HepG2 (cell line): ENCODE data around the gene MISP3. TPM values are rescaled to one million over a fixed set of nuclear protein-coding genes. Genes with fewer than 3 reads are reported as not detected.
A peak's percentile ranks its signal among the peaks of the same experiment; 100 is the strongest.

Experiments
- DMTF1 ChIP-seq: sonication (generic); formaldehyde crosslinking; IDR thresholded peaks from 2 replicates; pipeline ENCODE4 v1.4.0; 2020; ENCODE audit warnings: mild to moderate bottlenecking, missing genetic modification reagents
- ESRRA ChIP-seq: sonication (generic); formaldehyde crosslinking; IDR thresholded peaks from 2 replicates; pipeline ENCODE4 v1.5.1; 2020; ENCODE audit warnings: mild to moderate bottlenecking, low read depth, missing genetic modification reagents
- GABPB1 ChIP-seq: IDR thresholded peaks from 2 replicates; pipeline ENCODE4 v1.6.1; 2016; ENCODE audit warnings: mild to moderate bottlenecking, missing genetic modification reagents, moderate library complexity, missing compliant biosample characterization
- GLMP ChIP-seq: sonication (generic); formaldehyde crosslinking; IDR thresholded peaks from 2 replicates; pipeline ENCODE4 v1.9.0; 2021; ENCODE audit warnings: missing genetic modification reagents, mild to moderate bottlenecking, borderline replicate concordance
- GTF3A ChIP-seq: sonication (generic); formaldehyde crosslinking; conservative IDR thresholded peaks from 2 replicates; pipeline ENCODE4 v1.4.0; 2020; ENCODE audit warnings: mild to moderate bottlenecking, missing genetic modification reagents
- MED1 ChIP-seq: sonication (generic); formaldehyde crosslinking; IDR thresholded peaks from 2 replicates; pipeline ENCODE4 v1.4.0; 2020; ENCODE audit warnings: missing genetic modification reagents
- MEF2D ChIP-seq: sonication (generic); formaldehyde crosslinking; IDR thresholded peaks from 2 replicates; pipeline ENCODE4 v1.5.1; 2020; ENCODE audit warnings: mild to moderate bottlenecking, missing genetic modification reagents
- MEIS1 ChIP-seq: sonication (generic); formaldehyde crosslinking; IDR thresholded peaks from 2 replicates; pipeline ENCODE4 v1.9.0; 2021; ENCODE audit warnings: mild to moderate bottlenecking, missing genetic modification reagents, moderate library complexity, borderline replicate concordance
- NFE2L2 ChIP-seq: fragments of 150-350 bp; IDR thresholded peaks from 2 replicates; pipeline ENCODE4 v1.6.1; 2014; ENCODE audit warnings: low read length
- PATZ1 ChIP-seq: sonication (generic); formaldehyde crosslinking; IDR thresholded peaks from 2 replicates; pipeline ENCODE4 v1.4.0; 2020; ENCODE audit warnings: missing genetic modification reagents
- PHF21A ChIP-seq: sonication (generic); formaldehyde crosslinking; IDR thresholded peaks from 2 replicates; pipeline ENCODE4 v1.5.0; 2020; ENCODE audit warnings: mild to moderate bottlenecking, missing genetic modification reagents
- PITX1 ChIP-seq: sonication (generic); formaldehyde crosslinking; IDR thresholded peaks from 2 replicates; pipeline ENCODE4 v1.5.1; 2020; ENCODE audit warnings: mild to moderate bottlenecking, missing genetic modification reagents
- PRPF4 ChIP-seq: fragments of 200-400 bp; formaldehyde crosslinking; IDR thresholded peaks from 2 replicates; pipeline ENCODE4 v1.6.1; 2016; ENCODE audit warnings: low read length, low read depth; ENCODE audit not compliant: poor library complexity, severe bottlenecking
- RARA ChIP-seq: IDR thresholded peaks from 2 replicates; pipeline ENCODE4 v1.6.1; 2016; ENCODE audit warnings: missing genetic modification reagents, missing compliant biosample characterization
- RELA ChIP-seq: sonication (generic); formaldehyde crosslinking; IDR thresholded peaks from 2 replicates; pipeline ENCODE4 v1.4.0; 2020; ENCODE audit warnings: missing genetic modification reagents
- TBX2 ChIP-seq: sonication (generic); formaldehyde crosslinking; IDR thresholded peaks from 2 replicates; pipeline ENCODE4 v1.5.0; 2020; ENCODE audit warnings: missing genetic modification reagents, mild to moderate bottlenecking, borderline replicate concordance
- ZBTB38 ChIP-seq: sonication (generic); formaldehyde crosslinking; IDR thresholded peaks from 2 replicates; pipeline ENCODE4 v1.5.1; 2020; ENCODE audit warnings: mild to moderate bottlenecking, missing genetic modification reagents
- ZBTB46 ChIP-seq: sonication (generic); formaldehyde crosslinking; IDR thresholded peaks from 2 replicates; pipeline ENCODE4 v1.4.0; 2020; ENCODE audit warnings: mild to moderate bottlenecking, missing genetic modification reagents, borderline replicate concordance
- ZMAT3 ChIP-seq: sonication (generic); formaldehyde crosslinking; conservative IDR thresholded peaks from 2 replicates; pipeline ENCODE4 v1.7.0; 2021; ENCODE audit warnings: missing genetic modification reagents
- ZNF605 ChIP-seq: sonication (generic); formaldehyde crosslinking; IDR thresholded peaks from 2 replicates; pipeline ENCODE4 v1.8.0; 2022; ENCODE audit warnings: mild to moderate bottlenecking, missing genetic modification reagents
- polyA plus RNA-seq, 8 experiments: library from polyadenylated mRNA; depleted of rRNA in 3 of 8; stranded (reverse) in 7 of 8; unstranded in 1 of 8; fragments of >200 nt; fragmentation: Illumina TruSeq in 4 of 8; extraction: Trizol in 4 of 8; gene quantifications; 2 replicates each; pipeline versions ENCODE4 v1.2.1 to v1.2.3, GENCODE V29; 2011 to 2016; ENCODE audit warnings: low read depth in 4 of 8, missing spikeins in 1 of 8, mixed read lengths in 1 of 8; ENCODE audit not compliant: insufficient read depth in 1 of 8
- total RNA-seq, 5 experiments: library from RNA; depleted of rRNA; stranded (reverse); fragments of >200 nt; fragmentation: Illumina TruSeq; extraction: Trizol; gene quantifications; 2 replicates each; pipeline ENCODE4 v1.2.3, GENCODE V29; 2016; ENCODE audit warnings: low read depth in 1 of 5

The MISP3 gene
- total and polyA plus RNA-seq, 2 of the 13 experiments (the other 11 are each of a cell fraction or from before 2014, with no cell fraction given) = 2.5 to 5.4 TPM

GRCh38 chr19:14112809-14113385, 40.3 kb downstream of the MISP3 start (continued):
- TF ChIP-seq PITX1 = peak; percentile 63
- TF ChIP-seq ESRRA (CRISPR knock-in tag) = 0 out of 2 replicates have a peak, but pooled peaks have one; percentile 24
- TF ChIP-seq ZMAT3 (CRISPR knock-in tag) = no peak
- TF ChIP-seq RELA = no peak
- 0 out of 2 replicates have a peak, but pooled peaks have one; percentile 28 for TF ChIP-seq MEF2D
- TF ChIP-seq DMTF1 (CRISPR knock-in tag) = no peak
- peak; percentile 44; the same call in 1 of the 2 replicates for TF ChIP-seq MEIS1 (CRISPR knock-in tag)
- no peak for TF ChIP-seq GLMP (CRISPR knock-in tag)
- no peak for TF ChIP-seq NFE2L2
- TF ChIP-seq RARA (CRISPR knock-in tag) = peak; percentile 74
- TF ChIP-seq GABPB1 (CRISPR knock-in tag) = peak; percentile 80
- peak; percentile 56; the same call in 1 of the 2 replicates for TF ChIP-seq PHF21A (CRISPR knock-in tag)
- 0 out of 2 replicates have a peak, but pooled peaks have one; percentile 18 for TF ChIP-seq ZBTB38
- 0 out of 2 replicates have a peak, but pooled peaks have one; percentile 46 for TF ChIP-seq ZBTB46
- 0 out of 2 replicates have a peak, but pooled peaks have one; percentile 29 for TF ChIP-seq GTF3A
- TF ChIP-seq ZNF605 (CRISPR knock-in tag) = peak; percentile 35; the same call in 1 of the 2 replicates
- TF ChIP-seq MED1 = peak; percentile 27; the same call in 1 of the 2 replicates
- peak; percentile 38; the same call in 1 of the 2 replicates for TF ChIP-seq TBX2 (CRISPR knock-in tag)
- TF ChIP-seq PATZ1 (CRISPR knock-in tag) = 0 out of 2 replicates have a peak, but pooled peaks have one; percentile 44
- peak; percentile 17 for TF ChIP-seq PRPF4
